Mammary epithelial cell (primary cell): Measurements from ENCODE around the gene QRICH1.

Experiments
- CTCF ChIP-seq, 2 donors: IDR thresholded peaks in 1 of 2; conservative IDR thresholded peaks in 1 of 2; 2 replicates each; pipeline ENCODE4 v1.5.1; 2011 to 2012; ENCODE audit warnings: inconsistent platforms in 2 of 2, low read length in 2 of 2, mild to moderate bottlenecking in 2 of 2, control low read depth in 1 of 2, low read depth in 1 of 2; ENCODE audit not compliant: insufficient read depth in 1 of 2; ENCODE audit errors: extremely low read depth in 1 of 2
- EZH2 ChIP-seq: IDR thresholded peaks from 2 replicates; pipeline ENCODE4 v1.6.1; 2012; ENCODE audit warnings: low read length, inconsistent platforms, borderline replicate concordance

- TF ChIP-seq CTCF (conservative IDR thresholded peaks at IDR 0.05 in 1 of 2, IDR thresholded peaks at IDR 0.05 in 1 of 2; ENCODE audit: extremely low read depth in 1 of 2, insufficient read depth in 1 of 2, low read depth in 1 of 2, low read length in 2 of 2) (no peak), EZH2 (no peak)
These were observed 26.7 kb upstream of the QRICH1 start, which contains the start of gene USP19 for GRCh38 chr3:49120438-49121131.
